C4-2B (cell line): ENCODE data around the gene EFCAB8.

ENCODE experiments used
- ZFX ChIP-seq: fragments of 450-650 bp; IDR thresholded peaks from 2 replicates; pipeline ENCODE4 v1.6.1; 2017
- TF ChIP-seq, protein P1 (sequence below): fragments of 450-650 bp; conservative IDR thresholded peaks from 2 replicates; pipeline ENCODE4 v1.5.1; 2017; ENCODE audit warnings: mild to moderate bottlenecking

DNA sequence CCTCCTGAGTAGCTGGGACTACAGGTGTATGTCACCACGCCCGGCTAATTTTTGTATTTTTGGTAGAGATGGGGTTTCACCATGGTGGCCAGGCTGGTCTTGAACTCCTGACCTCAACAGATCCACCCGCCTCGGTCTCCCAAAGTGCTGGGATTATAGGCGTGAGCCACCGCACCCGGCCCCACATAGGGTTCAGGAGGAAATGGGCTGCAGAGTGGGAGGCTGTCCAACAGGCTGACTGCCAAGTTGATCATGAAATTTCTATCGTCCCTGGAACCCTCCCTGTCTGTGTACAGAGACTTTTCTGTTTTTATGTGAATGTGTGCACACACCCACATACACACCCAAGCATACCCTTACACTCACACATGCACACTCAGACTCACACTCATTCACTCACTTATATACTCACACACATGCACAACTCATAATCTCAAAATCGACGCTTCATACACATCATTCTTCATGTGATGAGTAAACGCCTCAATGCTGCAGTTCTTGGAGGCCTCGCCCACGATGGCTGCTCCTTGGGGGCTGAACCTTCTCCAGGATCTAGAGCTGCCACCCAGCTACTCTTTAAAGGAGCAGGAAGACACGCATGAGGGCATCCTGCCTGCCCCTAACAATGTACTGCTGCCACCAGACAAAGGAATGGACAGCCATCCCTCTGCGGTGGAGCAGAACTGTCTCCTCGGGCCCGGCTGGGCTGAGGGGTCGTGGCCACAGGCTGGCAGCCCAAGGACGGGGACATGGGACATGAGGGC, 109.9 kb downstream of the EFCAB8 start:
- TF ChIP-seq, protein P1, sequence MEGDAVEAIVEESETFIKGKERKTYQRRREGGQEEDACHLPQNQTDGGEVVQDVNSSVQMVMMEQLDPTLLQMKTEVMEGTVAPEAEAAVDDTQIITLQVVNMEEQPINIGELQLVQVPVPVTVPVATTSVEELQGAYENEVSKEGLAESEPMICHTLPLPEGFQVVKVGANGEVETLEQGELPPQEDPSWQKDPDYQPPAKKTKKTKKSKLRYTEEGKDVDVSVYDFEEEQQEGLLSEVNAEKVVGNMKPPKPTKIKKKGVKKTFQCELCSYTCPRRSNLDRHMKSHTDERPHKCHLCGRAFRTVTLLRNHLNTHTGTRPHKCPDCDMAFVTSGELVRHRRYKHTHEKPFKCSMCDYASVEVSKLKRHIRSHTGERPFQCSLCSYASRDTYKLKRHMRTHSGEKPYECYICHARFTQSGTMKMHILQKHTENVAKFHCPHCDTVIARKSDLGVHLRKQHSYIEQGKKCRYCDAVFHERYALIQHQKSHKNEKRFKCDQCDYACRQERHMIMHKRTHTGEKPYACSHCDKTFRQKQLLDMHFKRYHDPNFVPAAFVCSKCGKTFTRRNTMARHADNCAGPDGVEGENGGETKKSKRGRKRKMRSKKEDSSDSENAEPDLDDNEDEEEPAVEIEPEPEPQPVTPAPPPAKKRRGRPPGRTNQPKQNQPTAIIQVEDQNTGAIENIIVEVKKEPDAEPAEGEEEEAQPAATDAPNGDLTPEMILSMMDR, result no peak
- TF ChIP-seq ZFX, result no peak
